Endothelial cell of coronary artery (primary cell): Measurements from ENCODE around the gene ACVR2B. TPM values are rescaled to one million over a fixed set of nuclear protein-coding genes. Genes with fewer than 3 reads are reported as not detected.

Source experiments
- total RNA-seq: library from RNA; depleted of rRNA; stranded (reverse); fragments of >200 nt; gene quantifications from 2 replicates; pipeline ENCODE4 v1.2.3, GENCODE V29; 2014

Gene ACVR2B
- 3.4 and 4.3 TPM in 2 replicates for total RNA-seq

DNA sequence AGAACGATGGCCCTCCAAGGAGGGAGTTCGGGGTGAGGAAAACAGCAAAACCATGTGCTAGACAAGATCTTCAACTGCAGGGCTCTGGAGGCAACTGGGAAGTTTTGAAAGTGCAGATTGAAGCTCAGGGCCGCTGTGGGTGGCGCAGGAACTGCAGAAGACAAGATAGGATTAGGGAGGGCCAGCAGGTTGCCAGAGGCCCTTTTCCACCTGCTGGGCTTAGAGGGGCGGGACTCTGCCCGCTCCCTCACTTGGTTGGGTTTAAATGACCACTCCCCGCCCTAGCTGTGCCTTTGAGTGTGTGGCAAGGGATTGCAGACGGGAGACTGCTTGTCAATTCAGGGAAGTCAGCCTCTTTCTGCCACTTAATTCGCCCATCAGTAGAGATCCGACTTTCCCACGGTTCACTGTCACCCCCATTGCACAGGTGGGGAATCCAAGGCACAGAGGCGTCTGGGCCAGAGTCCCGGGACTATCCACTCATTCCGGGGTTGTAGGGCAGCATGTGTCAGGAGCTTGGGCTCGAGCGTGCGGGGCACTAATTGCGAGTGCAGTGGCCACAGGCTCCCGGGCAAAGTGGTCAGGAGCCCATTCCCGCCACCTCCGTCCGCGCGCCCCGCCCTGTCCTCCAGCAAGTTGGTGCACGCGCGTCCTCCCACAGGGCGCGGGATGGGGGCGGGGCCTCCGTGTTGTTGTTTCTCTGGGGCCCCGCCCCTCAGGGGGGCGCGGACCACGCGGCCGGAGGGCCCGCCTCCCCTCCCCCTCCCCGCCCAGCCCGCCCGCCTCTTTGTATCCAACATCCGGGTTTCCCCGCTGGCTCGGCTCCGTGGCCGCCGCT, at the start of gene ACVR2B:
Gene ACVR2B (plus strand): TSS at position 816 of the 838 bp plus-strand sequence. CDS start 433 bp downstream, outside the sequence.

DNA sequence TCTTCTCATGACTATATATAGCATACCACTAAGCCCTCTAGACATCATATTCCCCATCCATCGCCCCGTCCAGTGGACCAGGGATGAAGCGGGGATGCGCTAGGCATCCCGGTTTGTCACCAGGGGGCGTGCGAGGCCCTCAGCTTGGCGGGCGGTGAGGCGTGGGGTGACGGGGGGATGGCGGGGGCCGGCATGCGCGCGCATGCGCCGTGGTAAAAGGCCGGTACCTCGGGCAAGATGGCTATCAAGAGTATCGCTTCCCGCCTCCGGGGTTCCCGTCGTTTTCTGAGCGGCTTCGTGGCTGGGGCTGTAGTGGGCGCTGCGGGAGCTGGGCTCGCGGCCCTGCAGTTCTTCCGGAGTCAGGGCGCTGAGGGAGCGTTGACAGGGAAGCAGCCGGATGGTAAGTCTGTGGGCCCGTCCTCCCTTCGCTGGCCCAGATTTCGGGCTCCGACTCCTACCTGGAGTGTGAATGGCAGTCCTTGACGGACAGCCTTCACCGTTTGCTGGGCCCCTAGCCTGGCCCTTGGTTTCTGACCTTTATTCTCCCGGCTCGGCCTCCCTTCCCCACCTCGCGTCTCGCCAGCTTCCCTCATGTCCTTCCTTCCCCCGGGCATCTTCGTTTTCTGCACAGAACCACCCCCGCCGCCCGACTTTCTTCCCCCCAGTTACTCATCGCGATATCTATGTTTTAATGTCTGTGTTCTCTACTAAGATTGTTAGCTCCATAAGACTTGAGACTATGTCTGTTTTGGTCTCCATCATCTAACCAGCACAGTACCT, 42.6 kb downstream of the ACVR2B start, which contains the start of gene EXOG:
Gene EXOG (plus strand): TSS at position 210 of the 780 bp plus-strand sequence. CDS start 28 bp downstream, at position 238.

Other genes starting within 250 kb of the ACVR2B start
- 0.09 and 0.38 TPM in 2 replicates for gene SLC22A13, start 188.1 kb upstream of the ACVR2B start, total RNA-seq
- gene SLC22A14, start 171.6 kb upstream of the ACVR2B start, total RNA-seq: 0.09 TPM in 2 replicates
- gene XYLB, start 107.1 kb upstream of the ACVR2B start, total RNA-seq: 3.2 and 3.5 TPM in 2 replicates
- gene EXOG, start 42.5 kb downstream of the ACVR2B start, total RNA-seq: 12.3 and 12.9 TPM in 2 replicates
- gene SCN5A, start 195.8 kb downstream of the ACVR2B start, total RNA-seq: 3.7 and 4.9 TPM in 2 replicates